GM03348 (cell line): ENCODE measurements around the gene LSG1.
A peak's percentile ranks its signal among the peaks of the same experiment; 100 is the strongest.
"Not testable (repeated sequence)": the region's sequence is repeated elsewhere in the genome, so short reads cannot be mapped to it uniquely, and the experiment has no call there.

Source experiments
- DNase-seq: peaks from one replicate; pipeline ENCODE4 v3.0.0; 2012; ENCODE audit warnings: low spot score

Gene LSG1

GRCh38 chr3:194657439-194657838, 14.6 kb downstream of the LSG1 start:
- DNase-seq = no peak

DNA sequence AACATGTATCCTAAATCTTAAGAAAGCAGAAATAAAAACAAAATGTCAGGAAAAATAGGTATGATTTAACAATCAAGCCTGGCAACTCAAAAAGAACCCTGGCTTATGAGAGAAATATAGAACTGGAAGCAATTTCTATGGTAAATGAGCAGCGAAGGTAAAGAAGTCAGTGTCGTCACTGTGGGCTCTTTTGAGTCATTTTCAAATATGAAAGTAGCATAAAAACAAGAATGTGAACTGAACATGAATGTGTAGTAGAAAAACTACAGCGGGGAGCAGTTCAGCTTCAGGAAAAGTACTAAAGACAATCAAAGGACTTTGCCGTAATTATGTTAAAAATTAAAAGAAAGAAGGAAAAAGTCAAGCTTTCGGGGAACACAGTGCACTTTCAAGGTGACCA, 17.5 kb downstream of the LSG1 start:
- no peak for DNase-seq

GRCh38 chr3:194647747-194648146, 24.2 kb downstream of the LSG1 start:
- no peak for DNase-seq

GRCh38 chr3:194642769-194643168, 29.2 kb downstream of the LSG1 start:
- DNase-seq = no peak

GRCh38 chr3:194640829-194641228, 31.2 kb downstream of the LSG1 start:
- DNase-seq = peak; percentile 19

GRCh38 chr3:194638991-194639605, 32.9 kb downstream of the LSG1 start:
- DNase-seq = no peak

DNA sequence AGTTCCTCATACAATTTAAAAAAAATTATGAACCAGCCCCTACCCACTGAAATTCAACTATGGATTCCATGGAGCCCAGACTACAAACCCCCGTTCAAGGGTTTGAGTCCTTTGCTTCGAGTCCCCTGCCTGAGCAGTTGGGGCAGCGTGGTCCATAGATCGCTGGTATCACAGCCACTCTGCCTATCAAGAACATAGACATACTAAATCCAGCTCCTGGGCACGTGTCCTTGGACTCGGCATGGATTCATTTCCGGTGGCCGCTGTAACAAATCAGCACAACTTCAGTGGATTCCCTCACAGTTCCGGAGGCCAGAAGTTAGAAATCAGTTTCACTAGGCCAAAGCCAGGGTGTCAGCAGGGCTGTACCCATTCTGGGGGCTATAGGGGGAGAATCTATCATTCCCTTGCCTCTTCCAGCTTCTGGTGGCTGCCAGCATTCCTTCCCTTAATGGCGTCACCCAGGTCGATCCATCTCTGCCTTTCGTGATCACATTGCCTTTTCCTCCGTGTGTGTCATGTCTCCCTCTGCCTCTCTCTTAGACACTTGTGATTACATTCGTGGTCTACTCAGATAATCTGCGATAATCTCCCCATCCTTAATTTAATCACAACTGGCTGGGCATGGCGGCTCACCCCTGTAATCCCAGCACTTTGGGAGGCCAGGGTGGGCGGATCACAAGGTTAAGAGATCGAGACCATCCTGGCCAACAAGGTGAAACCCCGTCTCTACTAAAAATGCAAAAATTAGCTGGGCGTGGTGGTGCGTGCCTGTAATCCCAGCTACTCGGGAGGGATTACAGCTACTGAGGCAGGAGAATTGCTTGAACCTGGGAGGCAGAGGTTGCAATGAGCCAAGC, 34.2 kb downstream of the LSG1 start:
- DNase-seq = no peak

GRCh38 chr3:194637066-194637465, 34.9 kb downstream of the LSG1 start:
- no peak for DNase-seq

DNA sequence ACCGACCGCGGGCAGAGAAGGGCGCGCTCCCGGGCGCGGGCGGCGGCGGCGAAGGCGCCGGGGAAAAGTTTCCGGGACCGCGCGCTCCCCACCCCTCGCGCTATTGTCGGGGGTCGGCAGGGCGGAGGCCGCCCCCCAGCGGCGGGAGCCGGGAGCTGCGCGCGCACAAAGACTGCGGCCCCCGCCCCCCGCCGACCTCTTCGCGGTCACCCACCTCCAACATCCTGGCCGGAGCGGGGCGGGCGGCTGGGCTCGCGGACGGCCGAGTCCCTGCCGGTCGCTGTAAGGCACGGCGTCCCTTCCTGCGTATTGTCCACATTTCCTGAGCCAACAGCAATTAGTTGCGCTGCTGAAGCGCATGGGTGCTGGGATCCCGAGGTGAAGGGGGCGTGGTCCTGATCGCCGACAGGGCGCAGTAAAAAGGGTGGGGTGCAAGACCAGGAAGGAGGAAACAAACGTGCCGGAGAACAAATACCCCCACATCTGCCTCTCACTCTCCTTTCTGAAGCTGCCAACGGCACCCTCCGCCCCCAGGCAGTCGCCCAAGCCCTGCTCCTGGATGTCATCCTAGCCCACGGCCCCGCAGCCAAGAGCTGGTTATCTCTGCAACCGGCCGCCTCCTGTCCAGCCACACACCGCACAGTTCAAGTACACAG, 38.5 kb downstream of the LSG1 start, which contains the start of gene TMEM44:
Gene TMEM44 (minus strand): TSS at position 71 of the 656 bp plus-strand sequence. CDS start 204 bp downstream, outside the sequence.
- DNase-seq = peak; percentile 98

DNA sequence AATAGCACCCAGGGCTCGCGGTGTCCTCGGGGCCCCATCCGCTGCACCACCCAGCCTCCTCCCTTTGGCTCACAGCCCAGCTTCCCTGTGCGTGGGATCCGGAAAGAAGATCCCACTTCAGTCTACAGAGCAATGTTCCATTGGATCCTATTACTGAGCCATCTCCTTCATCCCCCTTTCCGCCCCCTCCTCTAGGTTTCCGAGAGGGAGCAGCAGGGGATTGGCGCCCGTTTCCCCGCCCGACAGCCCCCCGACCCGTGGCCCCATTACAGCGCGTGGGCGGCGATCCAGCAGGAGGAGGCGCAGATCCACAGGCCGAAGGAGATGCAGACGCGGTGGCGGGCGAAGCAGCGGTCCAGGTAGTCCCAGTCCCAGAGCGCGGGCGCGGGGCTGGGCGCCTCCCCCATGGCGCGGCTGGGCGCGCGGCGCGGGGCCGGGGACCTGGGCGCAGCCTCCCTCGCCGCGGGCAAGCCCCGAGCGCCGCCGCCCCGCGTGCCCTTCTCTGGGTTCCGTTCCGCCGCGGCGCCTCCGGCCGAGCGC, 39.1 kb downstream of the LSG1 start:
- peak; percentile 77 for DNase-seq

GRCh38 chr3:194632226-194632808, 39.7 kb downstream of the LSG1 start:
- DNase-seq = no peak

GRCh38 chr3:194631696-194632095, 40.3 kb downstream of the LSG1 start:
- DNase-seq = no peak

GRCh38 chr3:194630681-194631080, 41.3 kb downstream of the LSG1 start:
- not testable (repeated sequence) for DNase-seq

- no peak for DNase-seq
These were observed 47.0 kb downstream of the LSG1 start for GRCh38 chr3:194624956-194625355.

DNA sequence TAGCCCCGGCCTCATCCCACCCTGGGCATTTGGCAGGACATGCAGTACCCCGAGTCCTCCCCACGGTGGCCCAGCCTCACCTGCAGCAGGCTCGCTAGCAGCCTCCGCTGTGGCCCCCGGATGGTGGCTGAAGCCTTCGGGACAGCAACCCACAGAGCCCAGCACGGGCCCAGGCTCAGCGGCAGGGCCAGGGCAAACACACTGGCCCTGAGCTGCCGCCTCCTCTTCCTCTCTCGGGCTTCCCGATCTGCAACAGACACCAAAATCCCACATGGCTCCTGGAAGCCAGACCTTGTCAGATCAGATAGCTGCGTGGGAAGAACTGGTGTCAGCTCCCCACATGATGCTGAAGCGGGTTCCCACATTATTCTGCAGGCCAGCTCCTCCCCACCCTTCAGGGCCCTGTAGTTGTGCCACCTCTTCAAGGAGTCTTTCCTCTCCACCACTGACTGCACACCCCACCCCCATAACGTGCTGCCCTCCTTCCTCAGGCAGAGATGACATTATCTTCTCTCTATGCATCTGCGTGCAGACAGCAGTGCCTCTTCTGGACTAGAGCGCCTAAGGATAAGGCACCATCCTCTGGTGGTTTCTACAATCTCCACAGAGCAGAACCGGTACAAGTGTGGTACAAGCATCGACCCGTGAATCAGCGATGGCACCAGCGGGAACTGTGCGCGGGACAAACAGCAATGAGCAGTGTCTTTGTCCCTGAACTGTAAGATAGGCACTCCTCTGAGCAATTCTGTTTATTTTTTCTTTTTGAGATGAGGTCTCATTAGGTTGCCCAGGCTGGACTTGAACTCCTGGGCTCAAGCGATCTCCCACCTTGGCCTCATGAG, 48.3 kb downstream of the LSG1 start:
- DNase-seq = no peak

DNA sequence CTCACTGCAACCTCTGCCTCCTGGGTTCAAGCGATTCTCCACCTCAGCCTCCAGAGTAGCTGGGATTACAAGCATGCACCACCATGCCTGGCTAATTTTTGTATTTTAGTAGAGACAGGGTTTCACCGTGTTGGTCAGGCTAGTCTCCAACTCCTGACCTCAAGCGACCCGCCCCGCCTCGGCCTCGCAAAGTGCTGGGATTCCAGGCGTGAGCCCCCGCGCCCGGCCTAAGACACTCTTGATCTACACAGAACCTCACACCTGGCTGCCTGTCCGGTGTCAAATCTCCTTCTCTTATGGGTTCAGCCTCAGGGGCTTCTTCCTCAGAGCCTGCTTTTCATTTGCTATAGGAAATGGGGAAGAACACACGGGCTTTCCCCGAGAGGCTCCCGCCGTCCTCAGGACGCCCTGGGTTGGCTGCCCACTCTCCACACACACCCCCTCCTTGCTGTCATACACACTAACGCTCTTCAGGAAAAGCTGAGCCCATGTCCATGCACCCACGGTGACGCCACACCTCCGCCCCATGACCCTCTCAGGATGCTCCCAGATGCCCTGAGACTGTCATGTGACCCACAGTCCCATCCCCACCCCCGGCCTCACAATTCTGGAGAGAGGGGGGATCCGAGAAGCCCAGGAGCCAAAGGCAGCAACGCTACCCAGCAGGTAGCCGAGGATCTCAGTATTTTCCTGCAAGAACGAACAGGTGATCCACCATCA, 49.2 kb downstream of the LSG1 start:
- DNase-seq = no peak

DNA sequence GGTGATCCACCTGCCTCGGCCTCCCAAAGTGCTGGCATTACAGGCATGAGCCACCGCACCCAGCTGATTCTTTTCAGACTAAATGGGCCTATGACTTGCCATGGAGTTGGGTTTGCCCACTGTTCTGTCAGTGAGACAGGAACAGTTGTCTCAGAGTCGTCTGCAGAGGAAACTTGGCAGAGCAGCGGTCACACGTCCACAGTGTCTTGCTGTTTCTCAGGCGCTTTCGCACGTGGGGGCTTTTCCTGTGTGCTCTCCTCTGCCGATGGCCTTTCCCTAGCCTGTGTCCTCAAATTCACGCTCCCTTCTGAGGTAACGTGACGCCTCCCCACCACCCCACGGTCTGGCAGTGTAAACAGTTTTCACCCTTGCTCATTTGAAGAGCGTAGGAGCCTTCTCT, 50.0 kb downstream of the LSG1 start:
- DNase-seq = no peak

DNA sequence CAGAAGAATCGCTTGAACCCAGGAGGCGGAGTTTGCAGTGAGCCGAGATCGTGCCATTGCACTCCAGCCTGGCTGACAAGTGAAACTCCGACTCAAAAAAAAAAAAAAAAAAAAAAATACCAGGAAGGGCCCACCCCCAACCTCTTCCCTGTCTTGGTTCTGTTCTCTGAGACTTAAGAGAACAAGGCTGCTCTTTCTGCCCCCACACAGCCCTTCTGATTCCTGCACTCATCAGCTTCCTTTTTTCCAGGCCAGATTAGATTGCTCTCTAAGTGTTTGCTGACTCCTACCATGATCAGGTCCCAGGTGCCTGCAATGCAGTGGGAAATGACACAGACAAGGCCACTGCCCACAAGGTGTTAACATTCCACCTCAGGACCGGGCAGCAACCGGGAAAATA, 51.8 kb downstream of the LSG1 start:
- DNase-seq = no peak

GRCh38 chr3:194619741-194620140, 52.2 kb downstream of the LSG1 start:
- no peak for DNase-seq

DNA sequence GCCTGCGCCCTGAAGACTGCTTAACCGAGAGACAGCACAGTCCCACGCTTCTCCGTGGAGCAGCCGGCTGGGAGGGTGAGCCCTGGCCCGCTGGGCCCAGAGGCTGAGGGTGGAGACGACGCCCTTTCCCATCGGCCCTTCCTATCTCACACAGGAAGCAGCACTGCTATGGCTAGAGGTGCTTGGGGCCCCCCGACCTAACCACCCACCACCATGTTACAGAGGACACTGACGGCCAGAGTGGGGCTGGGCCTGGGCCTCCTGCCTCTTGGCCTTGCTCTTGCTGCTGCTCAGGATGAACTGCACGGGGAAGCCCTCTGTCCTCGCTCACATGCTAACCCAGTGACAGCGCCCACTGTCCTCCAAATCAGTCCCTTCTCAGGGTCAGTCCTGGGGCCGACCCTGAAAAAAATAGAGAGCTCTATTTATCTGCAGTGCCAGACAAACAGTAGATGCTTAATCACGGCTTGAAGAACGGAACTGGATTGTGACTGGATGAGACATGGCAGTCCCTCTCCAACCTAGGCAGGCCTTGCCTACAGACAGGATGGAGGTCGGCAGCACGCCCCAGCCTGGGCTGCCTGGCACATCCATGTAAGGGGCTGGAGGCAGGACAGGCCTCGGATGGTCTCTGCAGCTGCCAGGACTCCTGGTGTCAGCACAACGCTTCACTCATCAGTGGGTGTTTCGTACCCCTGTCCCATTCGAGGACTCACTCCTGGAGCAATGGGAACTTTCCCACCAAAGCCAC, 53.0 kb downstream of the LSG1 start:
- DNase-seq = no peak
